WTC11 (cell line): ENCODE measurements around the gene GABRP. TPM values are rescaled to one million over a fixed set of nuclear protein-coding genes. Genes with fewer than 3 reads are reported as not detected.

Experiments
- ATAC-seq: fragments of 200-7000 bp; cut with Tn5 transposase; 2 replicates; pipeline ENCODE4 v1.10.0; 2021; ENCODE audit warnings: mild to moderate bottlenecking, moderate library complexity
- Bru-seq: library from RNA; stranded (reverse); fragments of 400-500 nt; gene quantifications from one replicate; lab custom pipeline; 2021; lab: Mats Ljungman, UMichigan
- CTCF ChIA-PET: fragments of 300-600 bp; sonication (Branson Sonifier 250); formaldehyde crosslinking; loops from one replicate; lab custom pipeline; 2021; ENCODE audit warnings: antibody characterized with exemption; lab: Charles Lee
- POLR2A ChIA-PET: fragments of 350-600 bp; sonication (Branson Sonifier 250); formaldehyde crosslinking; loops from one replicate; lab custom pipeline; 2021; ENCODE audit warnings: antibody characterized with exemption; lab: Charles Lee
- DNase-seq: peaks from one replicate; pipeline ENCODE4 v3.0.0; 2021; ENCODE audit warnings: low spot score
- H3K27ac Mint-ChIP-seq: 2 replicates; pipeline ENCODE4 v1.8.0; 2021; ENCODE audit warnings: mixed read lengths
- H3K27me3 Mint-ChIP-seq: 2 replicates; pipeline ENCODE4 v1.8.0; 2021; ENCODE audit warnings: low read depth, mild to moderate bottlenecking, moderate library complexity, mixed read lengths
- H3K36me3 Mint-ChIP-seq: 2 replicates; pipeline ENCODE4 v1.8.0; 2021; ENCODE audit warnings: mixed read lengths
- H3K4me1 Mint-ChIP-seq: 2 replicates; pipeline ENCODE4 v1.8.0; 2022; ENCODE audit warnings: mixed read lengths
- H3K4me3 Mint-ChIP-seq: 2 replicates; pipeline ENCODE4 v1.8.0; 2021; ENCODE audit warnings: mild to moderate bottlenecking, moderate library complexity, mixed read lengths
- H3K9me3 Mint-ChIP-seq: 2 replicates; pipeline ENCODE4 v1.8.0; 2021; ENCODE audit warnings: mixed read lengths
- ATF1 ChIP-seq: sonication (generic); formaldehyde crosslinking; IDR thresholded peaks from 2 replicates; pipeline ENCODE4 v1.8.1; 2023; ENCODE audit warnings: mild to moderate bottlenecking, moderate library complexity, missing genetic modification reagents
- ATF2 ChIP-seq: sonication (generic); formaldehyde crosslinking; IDR thresholded peaks from 2 replicates; pipeline ENCODE4 v1.8.1; 2022; ENCODE audit warnings: low read depth, missing genetic modification reagents, borderline replicate concordance
- ERG ChIP-seq: fragments of 250-450 bp; sonication (Bioruptor Pico); IDR thresholded peaks from 2 replicates; pipeline ENCODE4 v1.8.0; 2021; ENCODE audit warnings: mild to moderate bottlenecking
- FOXP1 ChIP-seq: sonication (generic); formaldehyde crosslinking; IDR thresholded peaks from 2 replicates; pipeline ENCODE4 v1.8.0; 2022; ENCODE audit warnings: missing genetic modification reagents, mild to moderate bottlenecking, moderate library complexity, borderline replicate concordance
- MAX ChIP-seq: sonication (generic); formaldehyde crosslinking; IDR thresholded peaks from 2 replicates; pipeline ENCODE4 v1.8.0; 2022; ENCODE audit warnings: mild to moderate bottlenecking, missing genetic modification reagents
- MLX ChIP-seq: sonication (generic); formaldehyde crosslinking; IDR thresholded peaks from 2 replicates; pipeline ENCODE4 v1.8.1; 2023; ENCODE audit warnings: mild to moderate bottlenecking, missing genetic modification reagents, moderate library complexity
- NR1H2 ChIP-seq: sonication (generic); formaldehyde crosslinking; IDR thresholded peaks from 2 replicates; pipeline ENCODE4 v1.9.0; 2021; ENCODE audit warnings: mild to moderate bottlenecking, moderate library complexity, missing genetic modification reagents
- NR3C1 ChIP-seq: sonication (generic); formaldehyde crosslinking; conservative IDR thresholded peaks from 2 replicates; pipeline ENCODE4 v1.8.1; 2023; ENCODE audit warnings: low read depth, mild to moderate bottlenecking, missing genetic modification reagents
- OVOL2 ChIP-seq: fragments of 250-450 bp; sonication (Bioruptor Pico); IDR thresholded peaks from 2 replicates; pipeline ENCODE4 v1.9.0; 2021; ENCODE audit warnings: mild to moderate bottlenecking, borderline replicate concordance
- PREB ChIP-seq: sonication (generic); formaldehyde crosslinking; IDR thresholded peaks from 2 replicates; pipeline ENCODE4 v1.8.1; 2022; ENCODE audit warnings: mild to moderate bottlenecking, missing genetic modification reagents, moderate library complexity, borderline replicate concordance
- RELA ChIP-seq: sonication (generic); formaldehyde crosslinking; IDR thresholded peaks from 2 replicates; pipeline ENCODE4 v1.8.1; 2022; ENCODE audit warnings: missing genetic modification reagents, mild to moderate bottlenecking, borderline replicate concordance
- TCF7 ChIP-seq: sonication (generic); formaldehyde crosslinking; IDR thresholded peaks from 2 replicates; pipeline ENCODE4 v1.8.0; 2022; ENCODE audit warnings: mild to moderate bottlenecking, low read depth, missing genetic modification reagents, moderate library complexity
- USF1 ChIP-seq: sonication (generic); formaldehyde crosslinking; IDR thresholded peaks from 2 replicates; pipeline ENCODE4 v1.8.0; 2022; ENCODE audit warnings: mild to moderate bottlenecking, missing genetic modification reagents
- ZMAT4 ChIP-seq: fragments of 250-450 bp; sonication (Bioruptor Pico); IDR thresholded peaks from 2 replicates; pipeline ENCODE4 v1.9.0; 2021; ENCODE audit warnings: mild to moderate bottlenecking
- ZNF232 ChIP-seq: sonication (generic); formaldehyde crosslinking; IDR thresholded peaks from 2 replicates; pipeline ENCODE4 v1.8.0; 2022; ENCODE audit warnings: mild to moderate bottlenecking, missing genetic modification reagents
- ZNF396 ChIP-seq: fragments of 250-450 bp; sonication (Bioruptor Pico); IDR thresholded peaks from 2 replicates; pipeline ENCODE4 v1.8.0; 2021; ENCODE audit warnings: mild to moderate bottlenecking, moderate library complexity, borderline replicate concordance
- ZNF416 ChIP-seq: fragments of 250-450 bp; sonication (Bioruptor Pico); IDR thresholded peaks from 2 replicates; pipeline ENCODE4 v1.9.0; 2021; ENCODE audit warnings: mild to moderate bottlenecking, inconsistent platforms
- ZSCAN18 ChIP-seq: fragments of 250-450 bp; sonication (Bioruptor Pico); IDR thresholded peaks from 2 replicates; pipeline ENCODE4 v2.1.2; 2022; ENCODE audit warnings: mild to moderate bottlenecking, moderate library complexity
- long read RNA-seq, 3 experiments: library from RNA in 1 of 3; library from capped mRNA in 1 of 3; library from polyadenylated mRNA in 1 of 3; unstranded in 2 of 3; stranded (forward) in 1 of 3; transcript quantifications; one replicate each; pipeline ENCODE4 v2.0.0, GENCODE V29; 2021
- total RNA-seq: library from RNA; stranded (reverse); gene quantifications from 3 replicates; pipeline ENCODE4 v1.2.3, GENCODE V29; 2021

The GABRP gene
- total RNA-seq (4.8 to 9.9 TPM (median 9.8 TPM) in 3 replicates), Bru-seq, nascent RNA (percentile 52 among the genes with signal in this experiment)
- long read RNA-seq, experiment 1, transcript GABRP-201 (10 exons, 3,310 nt), result major isoform, 6 of 27 reads
- long read RNA-seq, experiment 1, partial matches to known transcripts, result 5 of 27 reads
- long read RNA-seq, experiment 1, other reads (novel, unspliced or antisense), result 12 of 27 reads
- long read RNA-seq, experiment 2, partial matches to known transcripts, result 2 of 10 reads
- long read RNA-seq, experiment 2, other reads (novel, unspliced or antisense), result 5 of 10 reads
- long read RNA-seq, experiment 3, partial matches to known transcripts, result 0 of 2 reads
- long read RNA-seq, experiment 3, other reads (novel, unspliced or antisense), result 1 of 2 reads

- Mint-ChIP-seq H3K27me3 (peaks cover 3% of the 10 kb centered on the region; the same call in 1 of the 2 replicates), H3K9me3 (no peaks in the 10 kb centered on the region), H3K36me3 (no peaks in the 10 kb centered on the region), H3K27ac (no peak within 1 kb of the TSS), H3K4me1 (peaks cover 39% of the 10 kb centered on the region), H3K4me3 (no peak within 1 kb of the TSS)
- no peak for ATAC-seq
- POLR2A ChIA-PET, result no interaction called here
- TF ChIP-seq ZNF232 (CRISPR knock-in tag) (no peak), RELA (CRISPR knock-in tag) (no peak), ATF1 (CRISPR knock-in tag) (no peak), NR3C1 (no peak), MLX (CRISPR knock-in tag) (no peak), ERG (CRISPR knock-in tag) (no peak), ZMAT4 (CRISPR knock-in tag) (no peak), ZNF416 (CRISPR knock-in tag) (no peak), OVOL2 (CRISPR knock-in tag) (no peak), MAX (no peak), ZSCAN18 (no peak), NR1H2 (CRISPR knock-in tag) (no peak), TCF7 (CRISPR knock-in tag) (no peak), ATF2 (CRISPR knock-in tag) (no peak), USF1 (CRISPR knock-in tag) (no peak), ZNF396 (CRISPR knock-in tag) (no peak), PREB (CRISPR knock-in tag) (no peak), FOXP1 (no peak)
- no peak for DNase-seq
- CTCF ChIA-PET, result interaction anchor here (1.2 to 12.2 kb wide), 4 partner anchors 8 to 92 kb away, joined by 3 to 449 read pairs (median 8); no protein-coding TSS in a partner anchor
These were observed at the start of gene GABRP for GRCh38 chr5:170783498-170784247. GABRP (plus strand) TSS chr5:170783725; CDS start chr5:170788616, 4,891 bp downstream.
